NB4 (cell line): Measurements from ENCODE around the gene GRHL1.

Experiments used
- MAX ChIP-seq: IDR thresholded peaks from 2 replicates; pipeline ENCODE4 v1.6.1; 2011; ENCODE audit warnings: low read depth, low read length
- MYC ChIP-seq: IDR thresholded peaks from 2 replicates; pipeline ENCODE4 v1.6.1; 2011; ENCODE audit warnings: low read depth, low read length
- POLR2A ChIP-seq: IDR thresholded peaks from 2 replicates; pipeline ENCODE4 v1.6.1; 2011; ENCODE audit warnings: mild to moderate bottlenecking; ENCODE audit not compliant: insufficient read length; ENCODE audit errors: extremely low read depth
- TF ChIP-seq, protein P1 (sequence below): IDR thresholded peaks from one replicate; pipeline ENCODE4 v1.5.1; 2012; ENCODE audit warnings: low read depth, low read length

DNA sequence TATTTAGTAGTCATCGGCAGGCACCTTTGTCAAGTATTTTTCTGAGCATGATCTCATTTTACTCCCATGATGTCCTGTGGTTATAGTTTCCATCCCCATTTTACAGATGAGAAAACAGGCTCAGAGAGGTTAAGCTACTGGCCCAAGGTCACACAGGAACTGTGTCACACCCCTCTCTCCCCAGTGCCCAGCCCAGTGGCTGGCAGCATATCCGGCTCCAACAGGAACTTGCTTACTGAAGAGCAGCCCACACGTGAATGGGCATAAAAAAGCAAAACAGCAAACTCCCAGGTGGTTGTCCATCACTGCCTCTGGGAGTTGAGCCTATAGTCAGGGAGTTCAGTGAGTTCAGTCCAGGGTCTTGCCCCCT is 83.5 kb downstream of the GRHL1 start:
- TF ChIP-seq, protein P1, sequence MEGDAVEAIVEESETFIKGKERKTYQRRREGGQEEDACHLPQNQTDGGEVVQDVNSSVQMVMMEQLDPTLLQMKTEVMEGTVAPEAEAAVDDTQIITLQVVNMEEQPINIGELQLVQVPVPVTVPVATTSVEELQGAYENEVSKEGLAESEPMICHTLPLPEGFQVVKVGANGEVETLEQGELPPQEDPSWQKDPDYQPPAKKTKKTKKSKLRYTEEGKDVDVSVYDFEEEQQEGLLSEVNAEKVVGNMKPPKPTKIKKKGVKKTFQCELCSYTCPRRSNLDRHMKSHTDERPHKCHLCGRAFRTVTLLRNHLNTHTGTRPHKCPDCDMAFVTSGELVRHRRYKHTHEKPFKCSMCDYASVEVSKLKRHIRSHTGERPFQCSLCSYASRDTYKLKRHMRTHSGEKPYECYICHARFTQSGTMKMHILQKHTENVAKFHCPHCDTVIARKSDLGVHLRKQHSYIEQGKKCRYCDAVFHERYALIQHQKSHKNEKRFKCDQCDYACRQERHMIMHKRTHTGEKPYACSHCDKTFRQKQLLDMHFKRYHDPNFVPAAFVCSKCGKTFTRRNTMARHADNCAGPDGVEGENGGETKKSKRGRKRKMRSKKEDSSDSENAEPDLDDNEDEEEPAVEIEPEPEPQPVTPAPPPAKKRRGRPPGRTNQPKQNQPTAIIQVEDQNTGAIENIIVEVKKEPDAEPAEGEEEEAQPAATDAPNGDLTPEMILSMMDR: no peak
- no peak for TF ChIP-seq POLR2A
- TF ChIP-seq MYC: no peak
- TF ChIP-seq MAX: no peak
